Eye (tissue), 1 donor: ENCODE measurements around the gene LURAP1L.
"Not testable (repeated sequence)": the region's sequence is repeated elsewhere in the genome, so short reads cannot be mapped to it uniquely, and the experiment has no call there.

Experiments used
- DNase-seq: peaks from one replicate; pipeline ENCODE4 v3.0.0-alpha.2; 2015

The LURAP1L gene

GRCh38 chr9:12862611-12863410 is 88.0 kb downstream of the LURAP1L start:
- no peak for DNase-seq

GRCh38 chr9:12863618-12864017 is 88.8 kb downstream of the LURAP1L start:
- no peak for DNase-seq

- not testable (repeated sequence) for DNase-seq
Observed at GRCh38 chr9:12865380-12865779, 90.6 kb downstream of the LURAP1L start.
